ENCODE measurements around the gene PLEKHD1.
"Not testable (repeated sequence)": the region's sequence is repeated elsewhere in the genome, so short reads cannot be mapped to it uniquely, and the experiment has no call there.

GRCh38 chr14:69497866-69498265 lies 13.3 kb downstream of the PLEKHD1 start:
- not testable (repeated sequence) for TF ChIP-seq CTCF, POLR2A (IDR thresholded peaks at IDR 0.05)

Data from right lobe of liver (tissue), 4 donors.